Measurements from ENCODE around the gene MID1.

MID1 gene

GRCh38 chrX:10507181-10507580 is 113.2 kb downstream of the MID1 start:
- Histone ChIP-seq H3K9me3 (ENCODE audit: control insufficient read depth, low read depth, low read length) (no peaks in the 10 kb centered on the region), H3K4me1 (ENCODE audit: control insufficient read depth, low read depth, low read length) (peaks cover 46% of the 10 kb centered on the region)

GRCh38 chrX:10506781-10507180 is 113.6 kb downstream of the MID1 start:
- Histone ChIP-seq H3K9ac (ENCODE audit: low read length) (no peak overlapping the region), H3K27ac (ENCODE audit: low read length) (no peak overlapping the region), H3K9me3 (ENCODE audit: control insufficient read depth, low read depth, low read length) (no peaks in the 10 kb centered on the region), H3K4me3 (ENCODE audit: low read length) (no peak overlapping the region), H3K4me1 (ENCODE audit: control insufficient read depth, low read depth, low read length) (peaks cover 46% of the 10 kb centered on the region), H3K36me3 (ENCODE audit: control insufficient read depth, low read depth, low read length) (no peaks in the 10 kb centered on the region), H3K27me3 (ENCODE audit: control insufficient read depth, insufficient read depth, low read length) (no peaks in the 10 kb centered on the region)

More at GRCh38 chrX:10507181-10507580, 113.2 kb downstream of the MID1 start:
- no peak overlapping the region for H3K9ac ChIP-seq (ENCODE audit: low read length)
- H3K36me3 ChIP-seq (ENCODE audit: control insufficient read depth, low read depth, low read length) = no peaks in the 10 kb centered on the region
- H3K27me3 ChIP-seq (ENCODE audit: control insufficient read depth, insufficient read depth, low read length) = no peaks in the 10 kb centered on the region
- H3K27ac ChIP-seq (ENCODE audit: low read length) = no peak overlapping the region
- H3K4me3 ChIP-seq (ENCODE audit: low read length) = no peak overlapping the region

GRCh38 chrX:10505726-10506125 is 114.7 kb downstream of the MID1 start:
- H3K9ac ChIP-seq (ENCODE audit: low read length) = no peak overlapping the region
- no peaks in the 10 kb centered on the region for H3K36me3 ChIP-seq (ENCODE audit: control insufficient read depth, low read depth, low read length)
- peaks cover 46% of the 10 kb centered on the region for H3K4me1 ChIP-seq (ENCODE audit: control insufficient read depth, low read depth, low read length)
- no peaks in the 10 kb centered on the region for H3K27me3 ChIP-seq (ENCODE audit: control insufficient read depth, insufficient read depth, low read length)
- no peaks in the 10 kb centered on the region for H3K9me3 ChIP-seq (ENCODE audit: control insufficient read depth, low read depth, low read length)
- no peak overlapping the region for H3K27ac ChIP-seq (ENCODE audit: low read length)
- no peak overlapping the region for H3K4me3 ChIP-seq (ENCODE audit: low read length)

- H3K9me3 ChIP-seq (ENCODE audit: control insufficient read depth, low read depth, low read length) = no peaks in the 10 kb centered on the region
- H3K4me1 ChIP-seq (ENCODE audit: control insufficient read depth, low read depth, low read length) = peaks cover 24% of the 10 kb centered on the region
- no peak overlapping the region for H3K4me3 ChIP-seq (ENCODE audit: low read length)
- H3K9ac ChIP-seq (ENCODE audit: low read length) = no peak overlapping the region
- H3K27me3 ChIP-seq (ENCODE audit: control insufficient read depth, insufficient read depth, low read length) = no peaks in the 10 kb centered on the region
- H3K36me3 ChIP-seq (ENCODE audit: control insufficient read depth, low read depth, low read length) = no peaks in the 10 kb centered on the region
- no peak overlapping the region for H3K27ac ChIP-seq (ENCODE audit: low read length)
Measured at GRCh38 chrX:10502961-10503360, 117.4 kb downstream of the MID1 start.

- H3K36me3 ChIP-seq (ENCODE audit: control insufficient read depth, low read depth, low read length) = no peaks in the 10 kb centered on the region
- no peak overlapping the region for H3K9ac ChIP-seq (ENCODE audit: low read length)
- H3K27me3 ChIP-seq (ENCODE audit: control insufficient read depth, insufficient read depth, low read length) = no peaks in the 10 kb centered on the region
- peaks cover 12% of the 10 kb centered on the region for H3K4me1 ChIP-seq (ENCODE audit: control insufficient read depth, low read depth, low read length)
- no peaks in the 10 kb centered on the region for H3K9me3 ChIP-seq (ENCODE audit: control insufficient read depth, low read depth, low read length)
- no peak overlapping the region for H3K4me3 ChIP-seq (ENCODE audit: low read length)
- no peak overlapping the region for H3K27ac ChIP-seq (ENCODE audit: low read length)
Measured at GRCh38 chrX:10501611-10502010, 118.8 kb downstream of the MID1 start.

GRCh38 chrX:10496345-10496965 is 123.9 kb downstream of the MID1 start:
- Histone ChIP-seq H3K36me3 (ENCODE audit: control insufficient read depth, low read depth, low read length) (peaks cover 9% of the 10 kb centered on the region), H3K9me3 (ENCODE audit: control insufficient read depth, low read depth, low read length) (no peaks in the 10 kb centered on the region), H3K27ac (ENCODE audit: low read length) (no peak overlapping the region), H3K4me1 (ENCODE audit: control insufficient read depth, low read depth, low read length) (no peaks in the 10 kb centered on the region), H3K27me3 (ENCODE audit: control insufficient read depth, insufficient read depth, low read length) (no peaks in the 10 kb centered on the region), H3K9ac (ENCODE audit: low read length) (no peak overlapping the region), H3K4me3 (ENCODE audit: low read length) (no peak overlapping the region)

GRCh38 chrX:10495677-10496076 is 124.7 kb downstream of the MID1 start:
- Histone ChIP-seq H3K9me3 (ENCODE audit: control insufficient read depth, low read depth, low read length) (no peaks in the 10 kb centered on the region), H3K9ac (ENCODE audit: low read length) (no peak overlapping the region), H3K36me3 (ENCODE audit: control insufficient read depth, low read depth, low read length) (peaks cover 9% of the 10 kb centered on the region), H3K27ac (ENCODE audit: low read length) (no peak overlapping the region), H3K27me3 (ENCODE audit: control insufficient read depth, insufficient read depth, low read length) (no peaks in the 10 kb centered on the region), H3K4me1 (ENCODE audit: control insufficient read depth, low read depth, low read length) (no peaks in the 10 kb centered on the region), H3K4me3 (ENCODE audit: low read length) (no peak overlapping the region)

- no peak overlapping the region for H3K9ac ChIP-seq (ENCODE audit: low read length)
- no peaks in the 10 kb centered on the region for H3K9me3 ChIP-seq (ENCODE audit: control insufficient read depth, low read depth, low read length)
- H3K27ac ChIP-seq (ENCODE audit: low read length) = no peak overlapping the region
- H3K36me3 ChIP-seq (ENCODE audit: control insufficient read depth, low read depth, low read length) = peaks cover 9% of the 10 kb centered on the region
- H3K27me3 ChIP-seq (ENCODE audit: control insufficient read depth, insufficient read depth, low read length) = no peaks in the 10 kb centered on the region
- H3K4me1 ChIP-seq (ENCODE audit: control insufficient read depth, low read depth, low read length) = no peaks in the 10 kb centered on the region
- H3K4me3 ChIP-seq (ENCODE audit: low read length) = no peak overlapping the region
Measured at GRCh38 chrX:10492250-10492649, 128.1 kb downstream of the MID1 start.

- no peak overlapping the region for H3K9ac ChIP-seq (ENCODE audit: low read length)
- no peaks in the 10 kb centered on the region for H3K9me3 ChIP-seq (ENCODE audit: control insufficient read depth, low read depth, low read length)
- no peak overlapping the region for H3K27ac ChIP-seq (ENCODE audit: low read length)
- no peaks in the 10 kb centered on the region for H3K27me3 ChIP-seq (ENCODE audit: control insufficient read depth, insufficient read depth, low read length)
- H3K4me3 ChIP-seq (ENCODE audit: low read length) = no peak overlapping the region
- H3K4me1 ChIP-seq (ENCODE audit: control insufficient read depth, low read depth, low read length) = peaks cover 15% of the 10 kb centered on the region
- peaks cover 15% of the 10 kb centered on the region for H3K36me3 ChIP-seq (ENCODE audit: control insufficient read depth, low read depth, low read length)
Measured at GRCh38 chrX:10486373-10486772, 134.0 kb downstream of the MID1 start.

- no peak overlapping the region for H3K27ac ChIP-seq (ENCODE audit: low read length)
- H3K9ac ChIP-seq (ENCODE audit: low read length) = no peak overlapping the region
- H3K27me3 ChIP-seq (ENCODE audit: control insufficient read depth, insufficient read depth, low read length) = no peaks in the 10 kb centered on the region
Measured at GRCh38 chrX:10485326-10485725, 135.1 kb downstream of the MID1 start.

GRCh38 chrX:10484683-10485247 is 135.6 kb downstream of the MID1 start:
- Histone ChIP-seq H3K36me3 (ENCODE audit: control insufficient read depth, low read depth, low read length) (peaks cover 26% of the 10 kb centered on the region), H3K4me1 (ENCODE audit: control insufficient read depth, low read depth, low read length) (peaks cover 15% of the 10 kb centered on the region), H3K9me3 (ENCODE audit: control insufficient read depth, low read depth, low read length) (no peaks in the 10 kb centered on the region), H3K27ac (ENCODE audit: low read length) (no peak overlapping the region), H3K9ac (ENCODE audit: low read length) (no peak overlapping the region), H3K4me3 (ENCODE audit: low read length) (no peak overlapping the region), H3K27me3 (ENCODE audit: control insufficient read depth, insufficient read depth, low read length) (no peaks in the 10 kb centered on the region)

More at GRCh38 chrX:10485326-10485725, 135.1 kb downstream of the MID1 start:
- H3K36me3 ChIP-seq (ENCODE audit: control insufficient read depth, low read depth, low read length) = peaks cover 23% of the 10 kb centered on the region
- H3K4me3 ChIP-seq (ENCODE audit: low read length) = no peak overlapping the region
- H3K4me1 ChIP-seq (ENCODE audit: control insufficient read depth, low read depth, low read length) = peaks cover 15% of the 10 kb centered on the region
- no peaks in the 10 kb centered on the region for H3K9me3 ChIP-seq (ENCODE audit: control insufficient read depth, low read depth, low read length)

GRCh38 chrX:10483191-10483831 is 137.1 kb downstream of the MID1 start:
- Histone ChIP-seq H3K4me3 (ENCODE audit: low read length) (no peak overlapping the region), H3K27ac (ENCODE audit: low read length) (no peak overlapping the region)

More at GRCh38 chrX:10483191-10483831, 137.1 kb downstream of the MID1 start:
- Histone ChIP-seq H3K4me1 (ENCODE audit: control insufficient read depth, low read depth, low read length) (peaks cover 15% of the 10 kb centered on the region), H3K9ac (ENCODE audit: low read length) (no peak overlapping the region), H3K9me3 (ENCODE audit: control insufficient read depth, low read depth, low read length) (no peaks in the 10 kb centered on the region), H3K27me3 (ENCODE audit: control insufficient read depth, insufficient read depth, low read length) (no peaks in the 10 kb centered on the region), H3K36me3 (ENCODE audit: control insufficient read depth, low read depth, low read length) (peaks cover 31% of the 10 kb centered on the region)

All from iPS-18a (cell line).